Measurements from ENCODE around the gene MAML1. TPM values are rescaled to one million over a fixed set of nuclear protein-coding genes. Genes with fewer than 3 reads are reported as not detected.

The MAML1 gene
- total RNA-seq, 1 donor from 2014 or later, result 42.6 TPM

GRCh38 chr5:179697993-179698934, 34.4 kb upstream of the MAML1 start:
- peak; percentile 99 for DNase-seq (ENCODE audit: extremely low spot score, unreplicated experiment)
- Mint-ChIP-seq H3K27me3 (no peaks in the 10 kb centered on the region), H3K4me1 (ENCODE audit: unreplicated experiment) (peaks cover 24% of the 10 kb centered on the region), H3K9me3 (no peaks in the 10 kb centered on the region), H3K4me3 (peak overlapping the region; percentile 99), H3K27ac (peak overlapping the region; percentile 97), H3K36me3 (peaks cover 13% of the 10 kb centered on the region)
- no peak for TF ChIP-seq CTCF (conservative IDR thresholded peaks at IDR 0.05)

- Mint-ChIP-seq H3K36me3 (peaks cover 21% of the 10 kb centered on the region), H3K27me3 (no peaks in the 10 kb centered on the region), H3K9me3 (no peaks in the 10 kb centered on the region), H3K27ac (peak within 1 kb of the TSS; percentile 97), H3K4me1 (ENCODE audit: unreplicated experiment) (peaks cover 31% of the 10 kb centered on the region), H3K4me3 (peak within 1 kb of the TSS; percentile 99)
- DNase-seq (ENCODE audit: extremely low spot score, unreplicated experiment), result no peak
- TF ChIP-seq CTCF (conservative IDR thresholded peaks at IDR 0.05), result no peak
Measured at GRCh38 chr5:179698935-179699615, 33.5 kb upstream of the MAML1 start, which contains the start of gene CANX. Gene CANX, plus strand, starts transcription at chr5:179698967. Its CDS starts 6,715 bp downstream, at chr5:179705682.

GRCh38 chr5:179699616-179700237, 32.9 kb upstream of the MAML1 start:
- H3K36me3 Mint-ChIP-seq, result peaks cover 22% of the 10 kb centered on the region
- peaks cover 25% of the 10 kb centered on the region for H3K4me1 Mint-ChIP-seq (ENCODE audit: unreplicated experiment)
- H3K4me3 Mint-ChIP-seq, result peak overlapping the region; percentile 99
- TF ChIP-seq CTCF (conservative IDR thresholded peaks at IDR 0.05), result no peak
- H3K9me3 Mint-ChIP-seq, result no peaks in the 10 kb centered on the region
- DNase-seq (ENCODE audit: extremely low spot score, unreplicated experiment), result no peak
- no peaks in the 10 kb centered on the region for H3K27me3 Mint-ChIP-seq
- H3K27ac Mint-ChIP-seq, result peak overlapping the region; percentile 97

GRCh38 chr5:179700401-179700918, 32.2 kb upstream of the MAML1 start:
- DNase-seq (ENCODE audit: extremely low spot score, unreplicated experiment), result no peak
- peak overlapping the region; percentile 99 for H3K4me3 Mint-ChIP-seq
- TF ChIP-seq CTCF (conservative IDR thresholded peaks at IDR 0.05), result no peak
- no peaks in the 10 kb centered on the region for H3K27me3 Mint-ChIP-seq
- peaks cover 29% of the 10 kb centered on the region for H3K4me1 Mint-ChIP-seq (ENCODE audit: unreplicated experiment)
- peak overlapping the region; percentile 97 for H3K27ac Mint-ChIP-seq
- no peaks in the 10 kb centered on the region for H3K9me3 Mint-ChIP-seq
- H3K36me3 Mint-ChIP-seq, result peaks cover 24% of the 10 kb centered on the region

- no peak overlapping the region for H3K4me3 Mint-ChIP-seq
- peaks cover 25% of the 10 kb centered on the region for H3K36me3 Mint-ChIP-seq
Measured at GRCh38 chr5:179716286-179716685, 16.3 kb upstream of the MAML1 start.

More at GRCh38 chr5:179716286-179716685, 16.3 kb upstream of the MAML1 start:
- DNase-seq (ENCODE audit: extremely low spot score, unreplicated experiment), result no peak
- Mint-ChIP-seq H3K27ac (no peak overlapping the region), H3K9me3 (no peaks in the 10 kb centered on the region), H3K4me1 (ENCODE audit: unreplicated experiment) (no peaks in the 10 kb centered on the region), H3K27me3 (no peaks in the 10 kb centered on the region)
- no peak for TF ChIP-seq CTCF (conservative IDR thresholded peaks at IDR 0.05)

All from type B pancreatic cell (in vitro differentiated cells).